Measurements from ENCODE around the gene IL15.
"Not testable (repeated sequence)": the region's sequence is repeated elsewhere in the genome, so short reads cannot be mapped to it uniquely, and the experiment has no call there.

Gene IL15

DNA sequence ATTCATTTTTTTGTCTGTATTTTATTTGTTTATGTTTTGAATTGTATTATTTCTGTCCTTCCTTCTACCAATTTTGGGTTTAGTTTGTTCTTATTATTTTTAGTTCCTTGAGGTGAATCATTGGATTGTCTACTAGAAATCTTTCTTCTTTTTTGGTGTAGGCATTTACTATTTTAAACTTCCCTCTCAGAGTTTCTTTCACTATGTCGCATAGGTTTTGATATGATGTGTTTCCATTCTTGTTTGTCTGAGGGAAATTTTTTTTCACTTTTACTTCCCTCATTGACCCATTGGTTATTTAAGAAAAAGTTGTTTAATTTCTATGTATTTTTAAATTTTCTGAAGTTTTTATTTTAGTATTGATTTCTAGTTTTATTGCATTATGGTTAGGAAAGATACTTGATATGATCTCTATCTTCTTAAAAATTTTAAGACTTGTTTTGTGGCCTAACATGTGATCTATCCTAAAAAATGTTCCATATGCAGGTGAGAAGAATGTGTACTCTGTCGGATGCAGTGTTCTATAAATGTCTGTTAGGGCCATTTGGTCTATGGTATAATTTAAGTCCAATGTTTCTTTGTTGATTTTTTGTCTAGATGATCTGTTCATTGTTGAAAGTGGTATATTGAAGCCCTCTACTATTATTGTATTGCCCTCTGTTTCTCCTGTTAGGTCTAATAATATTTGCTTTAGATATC is 68.8 kb downstream of the IL15 start:
- no peak for DNase-seq

DNA sequence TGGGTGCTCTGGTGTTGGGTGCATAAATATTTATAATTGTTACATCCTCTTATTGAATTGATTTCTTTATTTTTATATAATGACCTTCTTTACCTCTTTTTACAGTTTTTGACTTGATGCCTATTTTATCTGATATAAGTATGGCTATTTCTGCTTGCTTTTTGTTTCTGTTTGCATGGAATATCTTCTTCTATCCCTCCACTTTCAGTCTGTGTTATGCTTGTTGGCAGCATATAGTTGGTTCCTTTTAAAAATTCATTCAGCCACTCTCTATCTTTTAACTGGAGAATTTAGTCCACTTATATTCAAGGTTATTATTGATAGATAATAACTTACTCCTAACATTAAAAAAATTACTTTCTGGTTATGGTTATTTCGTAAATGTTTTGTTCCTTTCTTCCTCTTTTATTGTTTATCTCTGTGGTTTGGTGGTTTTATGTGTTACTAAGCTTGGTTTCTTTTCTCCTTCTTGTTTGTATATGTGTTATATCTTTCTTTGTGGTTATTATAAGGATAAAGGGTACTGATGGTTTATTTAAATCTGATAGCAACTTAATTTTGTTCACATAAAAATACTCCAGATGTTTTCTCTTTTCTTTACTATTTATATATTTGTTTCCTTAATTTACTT is 69.5 kb downstream of the IL15 start:
- DNase-seq = no peak

- DNase-seq = no peak
Measured at GRCh38 chr4:141706445-141706844, 70.1 kb downstream of the IL15 start.

DNA sequence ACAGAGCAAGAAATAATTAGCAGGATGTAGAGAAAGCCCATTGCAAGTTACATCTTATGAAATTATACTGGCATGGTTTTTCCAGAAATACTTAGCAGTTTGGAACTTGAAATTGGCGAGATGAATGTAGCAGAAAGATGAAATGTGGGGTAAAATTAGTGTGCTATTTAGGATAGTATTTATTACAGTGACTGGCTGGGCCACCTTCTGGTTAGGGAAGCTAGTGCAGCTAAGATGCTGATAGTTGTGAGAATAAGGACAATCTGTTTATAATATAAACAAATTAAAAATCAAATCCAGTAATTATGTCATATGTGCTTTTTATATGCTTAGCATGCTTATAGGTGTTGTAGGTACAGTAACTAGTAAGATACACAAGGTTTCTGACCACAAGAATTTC is 74.8 kb downstream of the IL15 start:
- DNase-seq = no peak

GRCh38 chr4:141713185-141713584 is 76.8 kb downstream of the IL15 start:
- DNase-seq = no peak

GRCh38 chr4:141713771-141714445 is 77.5 kb downstream of the IL15 start:
- no peak for DNase-seq

GRCh38 chr4:141719585-141719984 is 83.2 kb downstream of the IL15 start:
- DNase-seq = no peak

DNA sequence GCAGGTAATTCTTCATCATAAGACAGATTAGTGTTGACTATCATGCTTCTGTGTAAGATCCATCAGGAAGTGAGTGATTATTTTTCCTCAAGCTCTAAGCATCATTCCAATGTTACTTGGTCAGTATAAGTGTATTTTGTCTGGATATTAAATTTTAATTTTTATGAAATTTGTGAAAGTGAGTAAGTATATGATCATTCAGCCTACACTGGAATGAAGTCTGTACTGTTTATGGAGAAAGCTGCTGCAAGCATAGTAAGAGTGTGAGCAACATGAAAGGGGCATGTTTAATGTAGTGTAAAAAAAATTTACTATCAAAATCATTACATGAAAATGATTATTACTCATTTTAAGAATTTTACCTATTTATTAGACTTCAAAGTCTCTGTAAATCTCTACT is 84.8 kb downstream of the IL15 start:
- no peak for DNase-seq

DNA sequence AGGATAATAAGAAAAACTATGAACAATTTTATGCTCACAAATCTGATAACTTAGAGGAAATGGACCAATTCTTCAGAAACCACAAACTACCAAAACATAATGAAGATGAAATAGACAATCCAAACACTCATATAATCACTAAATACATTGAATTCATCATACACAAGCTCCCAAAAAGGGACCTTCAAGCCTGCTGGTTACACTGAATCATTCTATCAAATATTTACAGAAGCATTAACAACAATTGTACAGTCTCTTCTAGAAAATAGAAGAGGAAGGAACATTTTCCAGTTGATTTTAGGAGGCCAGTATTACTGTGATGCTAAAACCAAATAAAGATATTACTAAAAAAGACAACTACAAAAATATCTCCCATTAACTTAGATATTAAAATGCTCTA is 88.3 kb downstream of the IL15 start:
- no peak for DNase-seq

DNA sequence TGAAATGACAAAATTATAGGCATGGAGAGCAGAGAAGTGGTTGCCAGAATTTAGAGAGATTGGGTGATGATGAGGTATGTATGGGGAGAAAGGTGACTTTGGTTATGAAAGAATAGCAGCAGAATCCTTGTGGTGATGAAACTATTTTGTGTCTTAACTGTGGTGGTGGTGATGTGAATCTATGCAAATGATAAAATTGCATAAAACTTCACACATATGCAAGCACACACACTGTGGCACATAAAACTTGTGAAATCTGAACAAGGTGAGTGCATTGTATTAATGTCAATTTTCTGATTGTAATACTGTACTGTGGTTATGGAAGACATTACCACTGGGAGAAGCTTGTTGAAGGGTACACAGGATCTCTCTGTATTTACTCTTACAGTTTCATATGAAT is 91.0 kb downstream of the IL15 start:
- DNase-seq = no peak

GRCh38 chr4:141730805-141731204 is 94.4 kb downstream of the IL15 start:
- DNase-seq = no peak

- DNase-seq = no peak
Measured at GRCh38 chr4:141731481-141731880, 95.1 kb downstream of the IL15 start.

- no peak for DNase-seq
Measured at GRCh38 chr4:141739636-141740035, 103.3 kb downstream of the IL15 start.

GRCh38 chr4:141746026-141746425 is 109.6 kb downstream of the IL15 start:
- DNase-seq = no peak

DNA sequence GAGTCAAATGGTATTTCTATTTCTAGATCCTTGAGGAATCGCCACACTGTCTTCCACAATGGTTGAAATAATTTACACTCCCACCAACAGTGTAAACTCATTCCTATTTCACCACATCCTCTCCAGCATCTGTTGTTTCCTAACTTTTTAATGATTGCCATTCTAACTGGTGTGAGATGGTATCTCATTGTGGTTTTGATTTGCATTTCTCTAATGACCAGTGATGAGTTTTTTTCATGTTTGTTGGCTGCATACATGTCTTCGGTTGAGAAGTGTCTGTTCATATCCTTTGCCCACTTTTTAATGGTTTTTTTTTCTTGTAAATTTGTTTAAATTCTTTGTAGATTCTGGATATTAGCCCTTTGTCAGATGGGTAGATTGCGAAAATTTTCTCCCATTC is 115.4 kb downstream of the IL15 start:
- DNase-seq = not testable (repeated sequence)

DNA sequence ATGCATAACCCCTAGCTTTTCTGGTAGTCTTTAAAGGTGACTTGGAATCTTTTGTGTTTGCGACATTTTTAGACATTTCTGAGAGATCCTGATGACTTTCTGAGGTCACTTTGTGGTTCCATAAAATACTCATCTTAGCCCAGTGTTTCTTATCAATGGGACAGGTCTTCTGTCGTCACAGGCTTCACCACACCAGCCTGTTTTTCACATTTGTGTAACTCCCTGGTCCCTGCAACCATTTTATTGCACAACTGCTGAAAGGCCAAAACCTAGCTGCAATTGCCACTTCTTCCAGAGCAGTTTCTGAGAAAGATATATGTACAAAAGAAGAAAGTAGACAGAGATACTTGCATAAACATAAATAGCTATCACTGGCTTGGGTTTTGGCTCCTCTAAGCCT is 120.9 kb downstream of the IL15 start:
- no peak for DNase-seq

DNA sequence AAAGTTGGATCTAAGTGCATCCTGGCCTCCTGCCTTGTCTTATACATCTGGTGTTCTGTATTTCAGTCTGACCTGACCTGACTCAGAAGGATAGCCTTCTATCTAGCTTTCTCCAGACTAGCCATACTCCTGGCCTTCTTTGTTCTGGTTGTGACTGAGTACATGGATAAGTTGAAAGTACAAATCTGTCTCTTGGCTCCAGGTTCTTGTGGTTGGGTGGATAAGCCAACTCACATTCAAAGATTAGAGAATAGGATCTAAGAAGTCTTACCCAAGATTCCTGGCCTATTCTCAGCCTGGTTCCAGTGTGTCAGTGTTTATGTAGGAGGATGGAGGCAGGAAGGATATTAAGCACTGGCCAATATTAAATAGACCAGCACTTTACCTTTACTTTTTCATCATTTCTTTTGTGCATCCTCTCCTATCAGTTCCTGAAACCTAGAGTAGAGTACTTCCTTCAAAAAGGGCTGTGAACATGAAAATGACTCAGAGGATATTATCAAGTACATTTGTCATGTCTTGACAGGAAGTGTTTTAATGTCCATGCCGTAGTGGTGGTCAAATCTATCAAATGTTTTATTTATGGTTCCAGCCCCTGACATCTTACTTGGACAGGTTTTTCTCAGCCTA is 123.5 kb downstream of the IL15 start:
- DNase-seq = no peak

DNA sequence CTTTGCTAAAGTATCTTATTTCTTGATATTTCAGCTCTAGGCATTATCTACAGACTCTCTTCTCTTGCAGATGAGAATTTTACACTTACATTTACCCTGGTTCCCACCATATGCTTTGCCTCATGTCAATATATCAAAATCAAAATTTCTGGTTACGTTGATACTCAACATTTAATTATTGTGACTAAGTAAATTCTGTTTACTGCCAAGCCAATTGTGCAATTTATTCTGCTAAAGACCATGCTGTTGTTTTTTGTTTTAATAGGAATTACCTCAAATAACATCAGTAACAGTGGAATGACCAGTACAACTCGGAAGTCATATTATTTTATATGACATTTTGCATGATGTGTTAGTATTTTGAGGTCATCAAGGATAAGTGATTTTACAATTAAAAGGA is 125.5 kb downstream of the IL15 start:
- DNase-seq = no peak

DNA sequence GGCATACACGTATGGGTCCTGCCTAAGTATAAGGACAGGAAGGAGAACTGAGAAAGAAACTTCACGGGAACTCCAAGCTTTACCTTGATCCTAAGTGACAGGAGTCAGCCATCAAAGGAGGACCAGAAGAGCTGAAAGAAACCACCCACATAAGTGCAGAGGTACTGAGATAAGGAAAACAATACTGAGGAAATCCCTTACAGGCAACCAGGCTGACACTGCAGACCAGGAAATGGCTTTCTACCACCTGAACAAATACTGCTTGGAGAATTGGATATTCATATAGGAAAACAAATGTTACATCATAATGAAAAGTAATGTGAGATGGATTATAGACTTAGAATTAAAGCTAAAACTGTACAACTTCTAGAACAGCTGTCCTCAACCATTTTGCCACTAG is 127.0 kb downstream of the IL15 start:
- DNase-seq = no peak

DNA sequence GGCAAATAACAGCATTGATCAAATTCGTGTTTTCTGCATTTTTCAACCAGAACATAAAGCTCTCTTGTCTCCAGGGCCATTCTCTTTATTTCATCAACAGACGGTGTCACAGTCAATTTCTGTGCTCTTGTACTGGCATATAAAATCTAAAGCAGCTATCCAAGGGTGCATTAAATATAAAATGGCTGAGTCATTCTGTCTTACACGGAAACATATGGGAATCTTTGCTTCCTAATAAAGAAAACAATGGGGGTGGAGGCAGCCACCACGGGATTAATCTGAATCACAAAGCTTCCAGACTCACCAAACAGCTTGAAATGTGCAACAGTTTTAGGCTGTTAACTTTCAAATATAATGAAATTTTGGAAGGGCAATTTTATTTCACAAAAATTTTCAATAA is 132.6 kb downstream of the IL15 start:
- no peak for DNase-seq

DNA sequence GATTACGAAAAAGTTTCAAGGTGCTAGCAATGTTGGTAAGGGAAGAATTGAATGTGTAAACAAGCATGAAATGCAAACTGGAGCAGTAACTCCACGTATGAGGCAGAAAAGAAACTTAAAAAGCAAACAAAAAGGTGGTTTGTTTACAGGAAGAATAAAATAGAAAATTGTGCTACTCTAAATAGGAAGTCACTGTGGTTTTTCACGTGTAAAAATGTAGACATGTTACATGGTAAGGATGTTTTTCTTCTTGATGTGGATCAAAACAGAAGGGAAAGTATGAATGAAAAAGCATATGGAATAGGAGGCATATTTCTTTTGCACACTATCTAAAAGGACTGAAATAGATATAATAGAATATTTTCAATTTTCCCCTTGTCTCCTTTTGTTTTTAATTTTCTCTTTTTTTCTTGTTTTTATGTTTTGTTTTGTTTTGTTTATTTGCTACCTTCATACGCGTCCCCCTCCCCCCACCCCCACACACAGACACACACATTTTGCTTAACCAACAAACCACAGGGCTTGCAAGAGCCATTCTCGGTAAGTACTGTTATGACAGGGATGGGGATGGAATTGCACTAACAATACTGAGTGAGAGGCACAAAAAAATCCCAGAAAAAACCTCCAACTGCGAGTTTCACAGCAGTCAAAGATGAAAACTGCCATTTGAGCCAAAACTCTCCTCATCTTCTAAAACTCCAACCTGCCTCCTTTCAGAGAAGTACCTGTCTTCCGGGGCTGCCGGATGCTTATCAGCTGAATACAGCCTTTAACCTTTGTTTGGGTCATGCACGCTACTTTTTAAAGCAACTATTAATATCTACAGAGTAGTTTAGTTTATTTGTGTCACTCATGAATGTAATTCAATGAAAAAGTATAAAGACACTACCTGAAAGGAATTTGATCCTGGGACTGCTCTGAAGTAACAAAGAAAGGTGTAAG is 135.8 kb downstream of the IL15 start:
- DNase-seq = no peak

DNA sequence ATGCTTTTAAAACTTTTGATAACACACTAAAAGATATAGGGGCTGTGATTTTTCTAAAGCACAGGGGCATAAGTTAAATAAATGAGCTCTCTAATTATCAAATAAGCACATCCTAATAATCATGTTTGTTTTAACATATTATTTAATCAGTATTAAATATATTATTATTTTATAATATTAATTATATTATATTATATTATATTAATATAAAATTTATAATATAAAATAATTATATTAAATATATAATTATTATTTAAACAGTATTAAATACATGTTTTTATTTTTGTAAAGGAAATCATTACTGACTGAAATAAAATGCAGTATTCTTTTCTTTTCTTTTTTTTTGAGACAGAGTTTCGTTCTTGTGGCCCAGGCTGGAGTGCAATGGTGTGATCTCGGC is 136.5 kb downstream of the IL15 start:
- no peak for DNase-seq

- DNase-seq = no peak
Measured at GRCh38 chr4:141782205-141782604, 145.8 kb downstream of the IL15 start.
